ENCODE results near the gene PPP3R1.

PPP3R1 gene, protein sequence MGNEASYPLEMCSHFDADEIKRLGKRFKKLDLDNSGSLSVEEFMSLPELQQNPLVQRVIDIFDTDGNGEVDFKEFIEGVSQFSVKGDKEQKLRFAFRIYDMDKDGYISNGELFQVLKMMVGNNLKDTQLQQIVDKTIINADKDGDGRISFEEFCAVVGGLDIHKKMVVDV

DNA sequence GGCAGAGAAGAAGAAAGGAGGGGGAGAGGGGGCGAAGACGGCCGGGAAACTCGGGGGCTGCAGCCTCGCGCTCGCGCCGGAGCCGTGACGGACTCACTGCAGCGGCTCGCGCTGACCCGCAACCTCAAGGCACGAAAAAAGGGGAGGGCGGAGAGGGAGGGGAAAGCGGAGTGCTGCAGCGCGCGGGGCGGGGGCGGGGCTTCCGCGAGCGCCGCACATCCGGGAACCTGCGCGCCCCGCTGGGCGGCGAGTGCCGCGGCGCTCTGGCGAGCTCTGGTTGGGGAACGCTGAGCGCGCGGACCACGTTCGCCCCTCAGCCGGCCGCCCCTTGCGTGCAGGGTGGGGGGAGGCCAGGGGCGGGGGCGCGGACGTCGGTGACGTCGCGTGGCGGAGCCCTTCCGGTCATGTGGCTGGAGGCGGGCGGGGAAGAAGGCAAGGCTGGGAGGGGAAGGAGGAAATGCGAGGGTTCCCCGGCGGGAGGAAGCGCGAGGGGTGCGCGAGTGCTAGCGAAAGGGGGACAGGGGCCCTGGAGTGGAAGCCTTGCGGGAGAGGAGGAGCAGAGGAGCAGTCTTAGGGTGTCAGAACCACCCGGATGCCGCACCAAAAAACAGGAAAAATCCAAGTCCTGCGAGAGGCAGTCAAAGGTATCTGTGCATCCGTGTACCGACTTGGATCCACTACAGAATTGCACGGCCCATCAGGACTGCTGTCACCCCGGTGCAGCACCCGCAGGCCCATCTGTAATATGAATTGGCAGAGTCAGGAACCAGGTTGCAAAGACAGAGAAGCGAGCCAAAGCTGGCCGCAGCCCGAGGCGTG lies at the start of gene PPP3R1:
PPP3R1 (minus strand) TSS at position 133 of the 819 bp plus-strand sequence. CDS start 405 bp downstream, outside the sequence.
- peak; percentile 97 for DNase-seq

DNA sequence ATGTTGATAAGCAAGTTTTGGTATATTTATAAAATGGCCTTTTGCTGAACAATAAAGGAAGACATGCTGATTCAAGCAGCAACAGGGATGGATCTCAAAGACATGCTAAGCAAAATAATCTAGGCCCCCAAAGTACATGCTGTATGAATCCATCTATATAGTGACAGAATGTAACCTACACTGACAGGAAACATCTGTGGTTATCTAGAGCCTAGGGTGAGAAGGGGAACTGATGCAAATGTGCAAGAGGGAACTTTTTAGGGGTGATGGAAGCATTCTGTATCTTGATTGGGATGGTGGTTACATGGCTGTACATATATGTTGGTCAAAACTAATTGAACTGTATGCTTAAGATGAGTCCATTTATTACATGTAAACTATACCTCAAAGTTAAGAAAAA lies 43.2 kb upstream of the PPP3R1 start:
- no peak for DNase-seq

DNA sequence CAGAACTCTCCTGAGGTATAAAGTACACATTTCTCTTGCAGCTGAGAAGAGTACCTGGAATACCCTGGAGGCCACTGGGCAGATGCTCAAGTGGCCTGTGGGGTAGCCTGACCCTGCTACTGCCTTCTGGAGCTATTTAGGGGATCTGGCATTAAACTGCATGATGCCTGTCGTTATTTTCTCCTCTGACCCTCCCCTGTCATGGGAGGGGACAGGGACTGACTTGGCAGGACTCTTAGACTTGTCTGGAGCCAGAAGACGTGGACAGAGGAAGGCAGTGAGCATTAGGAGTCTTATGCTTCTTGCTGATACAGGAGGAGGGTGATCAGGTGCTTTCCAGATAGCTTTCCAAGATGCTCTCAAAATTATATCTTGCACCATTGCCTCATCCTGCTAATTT lies 42.6 kb upstream of the PPP3R1 start:
- DNase-seq: no peak

DNA sequence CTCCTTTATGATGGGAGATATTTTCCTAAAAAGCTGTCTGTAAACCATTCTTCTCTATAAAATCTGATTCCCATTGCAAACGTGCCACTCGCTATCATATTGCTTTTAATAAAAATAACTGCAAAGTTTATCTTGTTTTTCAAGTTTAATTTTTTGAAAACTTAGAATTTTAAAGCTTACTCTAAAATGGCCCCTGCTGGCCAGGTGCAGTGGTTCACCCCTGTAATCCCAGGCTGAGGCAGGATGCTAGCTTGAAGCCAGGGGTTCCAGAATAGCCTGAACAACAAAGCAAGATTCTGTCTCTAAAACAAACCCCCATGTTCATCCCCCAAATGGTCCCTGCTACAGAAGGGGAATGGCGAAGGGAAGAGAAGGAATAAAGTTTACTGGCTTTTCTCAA lies 41.9 kb upstream of the PPP3R1 start:
- DNase-seq: no peak

DNA sequence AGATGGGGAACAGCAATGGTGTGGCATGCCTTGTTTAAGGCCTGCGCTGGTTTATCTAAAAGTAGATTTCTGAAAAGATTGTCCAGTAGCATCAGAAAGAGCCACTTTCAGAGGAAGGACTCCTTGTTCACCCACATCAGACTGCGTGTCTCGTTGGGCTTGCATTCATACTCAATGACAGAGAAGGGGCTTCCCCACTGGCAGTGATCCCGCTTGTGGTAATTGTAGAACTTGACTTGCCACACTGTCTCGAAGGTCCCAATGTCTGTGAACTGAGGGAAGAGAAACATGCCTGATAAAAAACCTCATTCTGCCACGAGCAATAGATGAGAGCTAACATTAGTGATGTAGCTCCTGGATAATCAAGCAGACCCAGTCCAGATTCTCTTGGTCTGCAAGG lies 41.4 kb upstream of the PPP3R1 start:
- no peak for DNase-seq

DNA sequence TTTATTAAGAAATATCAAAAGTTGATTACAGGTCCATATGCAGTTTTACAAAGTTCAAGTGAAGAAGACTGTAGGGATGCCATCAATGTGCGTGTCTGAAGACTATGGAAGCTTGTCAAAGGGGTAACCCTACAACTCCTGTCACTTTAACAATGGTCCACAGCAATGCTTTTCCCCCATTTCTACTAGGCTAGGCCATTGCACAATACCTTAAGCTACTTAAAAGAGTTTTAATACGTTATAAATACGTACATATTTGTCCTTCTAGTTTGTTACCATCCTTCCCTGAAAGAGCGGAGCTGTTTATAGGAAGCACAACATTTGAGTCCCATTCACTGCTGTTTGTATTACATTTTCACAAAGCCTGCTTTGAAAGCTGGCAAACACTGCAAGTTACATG lies 40.7 kb upstream of the PPP3R1 start:
- DNase-seq: no peak

DNA sequence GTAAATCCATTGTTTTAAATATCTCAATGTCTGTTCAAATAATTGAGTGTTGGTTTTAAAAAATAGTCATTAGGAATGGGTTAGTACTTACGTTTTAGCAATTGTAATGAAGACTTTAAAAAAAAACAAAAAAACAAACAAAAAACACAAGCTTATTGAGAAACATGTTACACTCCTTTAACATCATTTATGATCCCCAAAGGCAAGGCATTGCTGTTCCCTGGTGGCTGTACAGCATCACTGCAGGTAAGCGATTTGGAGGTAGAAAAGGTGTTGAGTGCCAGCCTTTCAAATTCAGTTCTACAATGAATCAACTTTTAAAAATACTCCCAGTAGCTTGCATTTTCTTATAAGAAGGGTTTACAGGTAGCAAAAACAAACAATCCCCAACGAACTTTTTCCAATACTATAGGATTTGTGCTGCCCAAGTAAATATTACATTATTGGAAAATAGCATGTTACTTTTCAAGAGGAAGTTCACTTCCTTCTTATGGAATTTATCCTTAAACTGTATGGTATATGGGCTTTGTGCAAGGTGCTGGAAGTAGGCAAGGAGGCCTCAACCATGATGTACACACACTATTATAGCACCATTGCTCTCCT lies 39.9 kb upstream of the PPP3R1 start:
- DNase-seq: no peak

DNA sequence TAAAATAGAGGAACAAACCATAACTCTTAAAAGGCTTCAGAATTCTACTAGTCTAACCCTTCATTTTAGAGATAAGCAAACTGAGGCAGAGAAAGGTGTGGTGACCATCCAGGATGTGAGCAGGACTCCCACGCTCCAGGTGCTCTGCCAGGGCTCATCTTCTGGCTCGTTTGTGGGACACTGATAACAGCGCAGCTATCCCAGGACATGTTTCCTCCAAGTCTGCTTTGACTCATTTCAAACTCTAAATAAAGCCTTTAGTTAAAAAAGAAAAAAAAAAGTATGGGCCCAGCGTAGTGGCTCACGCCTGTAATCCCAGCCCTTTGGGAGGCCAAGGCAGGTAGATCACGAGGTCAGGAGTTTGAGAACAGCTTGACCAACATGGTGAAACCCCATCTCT lies 39.0 kb upstream of the PPP3R1 start:
- DNase-seq: no peak

DNA sequence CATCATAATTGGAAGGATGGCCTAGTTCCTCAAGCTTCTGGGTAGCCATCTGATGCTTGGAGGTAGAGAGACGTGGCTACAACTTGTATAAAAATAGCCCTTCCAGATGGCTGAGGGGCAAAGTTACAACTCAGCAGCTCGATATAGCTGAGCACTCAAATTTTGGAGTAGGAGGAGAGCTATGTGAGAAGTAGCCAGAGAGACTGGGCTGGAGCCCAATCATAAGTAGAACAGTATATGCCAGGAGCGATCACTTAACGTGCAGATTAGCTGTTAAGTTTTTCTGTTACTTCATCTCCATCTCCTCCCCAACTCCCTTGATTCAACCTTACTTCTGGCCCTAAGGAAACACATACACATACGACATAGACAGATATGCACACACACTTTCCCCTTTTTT lies 38.6 kb upstream of the PPP3R1 start:
- no peak for DNase-seq

DNA sequence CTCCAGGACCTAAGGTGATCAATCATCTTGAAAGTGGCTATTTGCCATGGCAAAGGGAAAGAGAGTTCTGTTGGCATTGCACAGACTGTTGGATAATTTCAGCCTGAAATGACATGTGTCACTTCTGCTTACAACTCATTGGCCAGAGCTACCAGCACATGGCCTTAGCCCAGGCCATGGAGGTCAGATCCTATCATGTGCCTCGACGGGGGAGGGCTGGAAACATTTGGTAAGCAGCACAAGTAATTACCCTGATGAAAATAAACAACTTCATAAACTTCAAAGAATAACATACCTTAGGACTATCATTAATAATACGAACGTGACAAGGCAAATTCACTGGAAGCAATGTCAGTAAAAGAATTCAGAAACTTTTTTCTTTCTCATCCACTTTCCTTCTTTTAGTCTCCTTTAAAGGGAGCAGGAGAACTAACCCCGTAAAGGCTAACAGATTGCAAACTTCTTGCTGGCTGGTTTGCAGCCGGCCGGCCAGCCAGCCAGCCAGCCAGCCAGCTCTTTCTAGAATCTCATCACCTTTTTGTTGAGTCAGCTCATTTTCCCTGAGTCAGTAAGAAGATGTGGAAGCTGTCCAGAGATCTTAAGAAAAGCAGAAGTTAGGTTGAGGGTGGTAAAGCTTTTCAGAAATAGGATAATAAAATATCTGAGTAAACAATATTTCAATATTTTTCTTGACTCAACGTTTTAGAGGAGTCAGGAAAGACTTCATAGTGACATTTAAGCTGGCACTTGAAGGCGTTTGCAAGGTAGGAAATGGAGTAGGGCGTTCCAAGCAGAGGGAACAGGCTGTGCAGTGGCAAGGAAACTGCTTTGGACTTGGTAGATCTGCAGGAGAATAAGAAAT lies 35.5 kb upstream of the PPP3R1 start:
- DNase-seq: no peak

DNA sequence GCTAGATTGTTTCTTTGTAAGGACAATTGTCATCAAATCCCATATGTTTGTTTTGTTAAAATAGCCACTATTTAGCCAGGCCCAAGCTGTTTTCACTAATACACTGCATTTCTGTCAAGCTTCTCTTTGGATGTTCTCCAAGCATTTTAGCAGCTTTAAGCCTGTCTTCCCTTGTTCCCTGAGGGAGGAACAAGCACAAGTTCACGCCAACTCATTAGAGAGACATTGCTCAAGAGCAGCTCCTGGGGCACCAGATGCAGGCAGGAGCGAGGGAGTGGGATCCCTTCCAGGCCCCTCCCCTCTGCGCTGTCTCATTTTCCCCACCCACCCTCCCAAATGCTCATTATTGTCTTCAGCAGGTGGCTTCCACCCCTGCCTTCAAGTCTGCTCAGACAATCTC lies 32.6 kb upstream of the PPP3R1 start:
- DNase-seq: no peak

DNA sequence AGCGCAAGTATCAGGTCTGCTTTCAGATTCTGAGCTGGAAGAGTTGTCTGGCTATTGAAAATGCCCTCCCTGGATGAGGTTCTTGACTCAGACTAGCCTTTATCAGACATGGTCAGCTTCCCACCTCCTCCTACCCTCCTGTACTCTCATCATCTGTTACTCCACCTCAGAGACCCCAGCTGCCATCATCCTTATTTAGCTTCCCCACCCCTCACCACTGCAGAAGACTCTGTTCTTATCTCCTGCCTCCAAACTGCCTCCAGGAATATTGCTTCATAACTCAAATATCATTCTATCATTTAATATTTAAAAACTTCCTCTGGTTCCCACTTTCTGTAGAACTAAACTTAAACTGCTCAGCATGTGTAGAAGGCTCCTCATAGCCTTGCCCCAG lies 31.1 kb upstream of the PPP3R1 start:
- DNase-seq: no peak

DNA sequence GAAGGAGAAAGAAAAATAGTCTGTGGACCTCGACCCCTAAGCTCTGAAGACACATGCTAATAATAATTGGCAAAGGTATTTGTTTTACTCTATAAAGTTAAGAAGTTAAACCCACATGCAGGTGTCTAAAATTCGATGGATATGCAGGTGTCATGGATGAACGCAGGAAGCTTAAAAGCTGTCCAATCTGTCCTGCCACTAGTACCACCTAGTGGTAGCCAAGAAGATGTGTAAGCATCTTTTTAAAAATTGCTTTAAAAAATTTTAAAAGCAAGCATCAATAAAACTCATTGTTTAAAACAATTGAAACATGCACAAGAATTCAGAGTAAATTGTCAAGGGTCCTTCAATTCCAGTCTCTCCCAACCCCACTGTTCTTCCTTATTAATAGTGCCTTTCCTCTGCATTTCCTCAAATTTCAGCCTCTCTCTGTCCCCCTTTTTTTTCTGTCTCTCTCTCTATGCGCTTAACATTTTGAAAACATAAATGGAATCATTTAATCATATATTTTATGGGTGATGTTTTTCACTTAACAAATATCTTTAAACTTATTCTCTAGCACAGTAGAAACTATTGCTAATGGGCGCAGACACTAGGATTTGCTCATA lies 30.6 kb upstream of the PPP3R1 start:
- peak; percentile 39 for DNase-seq

DNA sequence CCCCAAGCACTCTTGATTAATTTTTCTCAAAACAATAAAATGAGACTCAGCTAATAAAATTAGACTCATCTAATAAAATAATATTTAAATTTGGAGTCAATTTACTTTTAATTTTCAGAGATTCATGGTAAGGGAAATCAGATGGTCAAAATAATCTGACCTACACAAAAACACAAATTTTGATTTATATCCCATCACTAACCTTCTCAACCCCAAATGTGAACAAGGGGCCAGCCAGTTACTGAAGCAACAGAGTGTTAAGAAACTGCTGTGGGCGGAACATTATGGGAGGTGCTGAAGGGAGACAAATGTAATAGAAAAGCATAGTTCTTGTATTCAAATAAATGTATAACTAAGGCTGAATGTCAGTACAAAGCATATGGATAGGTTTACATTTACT lies 28.5 kb upstream of the PPP3R1 start:
- DNase-seq: no peak

DNA sequence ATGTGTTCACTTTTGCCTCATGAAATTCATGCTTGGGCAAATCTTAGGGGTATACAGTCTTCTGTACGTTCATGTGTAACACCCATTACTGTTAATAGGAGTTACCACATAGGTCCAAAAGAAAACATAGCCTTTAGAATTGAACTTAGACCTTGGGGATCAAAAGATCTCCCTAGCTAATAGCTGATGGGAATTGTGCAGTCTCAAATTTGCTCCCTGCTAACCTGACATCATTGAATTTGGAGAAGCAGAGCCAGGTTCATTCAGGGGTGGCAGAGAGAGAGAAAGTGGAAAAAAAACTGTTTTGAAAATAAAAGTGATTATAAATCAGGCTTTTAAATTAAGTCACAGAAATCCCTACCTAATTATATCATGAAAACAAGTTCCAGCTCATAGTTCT lies 28.0 kb upstream of the PPP3R1 start:
- DNase-seq: no peak

DNA sequence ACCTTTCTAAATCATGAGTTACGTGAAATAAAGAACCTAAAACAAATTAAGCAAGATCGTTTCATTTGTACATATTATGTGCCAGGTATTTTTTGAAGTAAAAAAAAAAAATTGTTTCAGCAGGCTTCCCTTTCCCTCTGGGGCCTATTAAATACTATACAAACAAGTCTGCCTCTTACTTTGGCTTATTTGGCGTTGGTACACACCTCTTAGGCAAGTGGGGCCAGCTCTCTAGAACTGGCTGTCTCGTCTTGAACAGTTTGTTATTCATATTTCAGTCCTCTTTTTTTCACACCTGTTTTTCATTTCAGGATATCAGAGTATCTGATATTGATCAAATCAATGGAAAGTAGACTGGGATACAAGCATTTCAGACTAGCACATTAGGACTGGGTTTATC lies 27.4 kb upstream of the PPP3R1 start:
- no peak for DNase-seq

DNA sequence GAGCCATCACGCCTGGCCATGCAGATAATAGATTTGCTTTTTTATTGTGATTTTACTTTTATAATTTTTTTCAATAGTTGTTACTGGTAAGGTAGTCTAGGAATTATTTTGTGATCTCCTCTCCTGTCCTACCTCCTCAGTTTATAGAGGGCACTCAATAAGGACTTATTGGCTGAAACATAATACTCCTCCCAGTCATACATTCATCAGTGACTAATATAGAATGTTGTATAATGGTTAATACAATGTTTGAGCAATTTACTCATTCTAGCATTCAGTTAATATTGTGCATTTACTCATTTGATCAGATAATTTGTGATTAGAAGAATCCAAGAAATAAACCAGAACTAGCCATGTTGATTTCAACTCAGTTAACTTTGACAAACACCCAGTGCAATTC lies 25.8 kb upstream of the PPP3R1 start:
- DNase-seq: no peak

DNA sequence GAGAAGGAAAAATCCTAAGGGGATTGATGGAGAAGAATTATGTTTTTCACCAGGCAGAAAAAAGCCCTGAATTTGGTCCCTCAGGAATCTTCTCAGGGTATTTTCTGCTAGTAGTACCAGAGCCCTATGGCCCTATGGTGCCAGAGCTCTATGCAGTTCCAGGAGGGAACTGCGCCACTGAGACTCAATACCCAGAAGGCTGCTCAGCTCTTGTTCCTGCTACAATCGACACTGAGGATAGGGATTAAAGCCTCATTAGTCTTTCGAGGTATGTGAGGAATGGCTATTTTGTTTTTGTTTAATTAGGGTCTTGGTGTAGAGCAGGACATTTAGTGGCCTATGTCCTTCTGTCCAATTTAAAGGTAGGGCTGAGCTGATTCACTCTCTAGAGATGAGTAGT lies 21.7 kb upstream of the PPP3R1 start:
- DNase-seq: no peak

DNA sequence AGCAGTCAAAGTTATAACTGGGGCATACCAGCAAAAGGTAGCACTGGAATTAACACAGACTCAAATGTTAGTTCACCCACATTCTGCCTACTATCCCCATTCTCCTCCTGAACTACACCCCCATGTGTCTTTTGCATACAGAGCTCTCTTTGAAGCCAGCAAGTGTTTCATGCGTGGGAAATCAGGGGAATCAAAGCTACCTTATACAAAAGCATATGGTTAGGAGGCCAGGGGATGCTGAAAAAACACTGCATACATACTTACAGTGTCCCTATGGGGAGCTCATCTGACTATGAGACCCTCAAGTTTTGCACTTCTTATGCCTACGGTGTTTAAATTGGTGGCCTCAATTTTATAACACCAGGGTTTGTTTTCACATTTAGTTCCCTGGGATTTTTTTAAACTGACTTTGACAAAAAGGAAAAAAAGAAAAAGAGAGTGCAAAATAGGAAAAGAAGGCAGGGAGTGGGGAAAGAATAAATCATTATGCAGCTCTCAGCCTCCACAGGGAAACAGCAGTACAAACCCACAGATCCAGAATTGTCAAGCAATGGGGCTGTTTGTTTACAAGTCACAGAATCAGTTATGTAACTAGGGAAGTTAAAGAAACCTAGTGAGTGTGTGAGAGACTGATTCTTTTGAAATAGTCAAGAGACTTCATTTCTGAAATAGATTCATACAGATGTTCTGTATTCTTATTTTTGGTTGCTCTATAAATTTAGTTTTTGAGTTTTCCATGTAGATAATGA lies 20.1 kb upstream of the PPP3R1 start:
- DNase-seq: no peak

DNA sequence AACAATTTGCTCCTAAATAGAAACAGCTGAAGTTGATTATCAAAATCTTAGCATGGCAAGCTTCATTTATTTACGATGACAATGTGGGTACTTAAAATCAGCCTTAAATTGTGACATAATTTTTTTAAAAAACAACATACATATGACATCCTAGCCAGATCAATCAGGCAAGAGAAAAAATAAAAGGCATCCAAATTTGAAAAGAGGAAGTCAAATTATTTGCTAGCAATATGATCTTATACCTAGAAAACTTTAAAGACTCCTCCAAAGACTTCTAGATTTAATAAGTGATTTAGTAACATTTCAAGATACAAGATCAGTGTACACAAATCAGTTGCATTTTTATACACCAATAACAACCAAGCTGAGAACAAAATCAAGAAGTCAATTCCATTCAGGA lies 14.3 kb upstream of the PPP3R1 start:
- DNase-seq: no peak

DNA sequence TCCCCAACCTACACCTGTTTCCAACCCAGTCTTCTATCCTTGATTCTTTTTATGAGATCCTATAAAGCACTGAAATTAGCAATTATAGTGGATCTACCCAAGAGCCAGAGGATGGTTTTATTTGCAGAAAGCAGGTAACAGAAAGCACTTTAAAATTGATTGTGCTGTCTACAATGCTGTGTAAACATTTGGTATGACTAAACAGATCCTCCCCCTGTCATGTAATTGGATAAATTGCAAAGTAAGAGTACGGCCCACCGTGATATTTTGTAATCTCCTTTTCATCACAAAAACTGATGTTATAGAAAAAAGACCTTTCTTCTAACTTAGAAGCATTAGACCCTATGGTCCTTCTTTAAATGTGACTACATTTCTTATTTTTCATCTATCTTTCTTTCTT lies 11.3 kb upstream of the PPP3R1 start:
- DNase-seq: no peak

DNA sequence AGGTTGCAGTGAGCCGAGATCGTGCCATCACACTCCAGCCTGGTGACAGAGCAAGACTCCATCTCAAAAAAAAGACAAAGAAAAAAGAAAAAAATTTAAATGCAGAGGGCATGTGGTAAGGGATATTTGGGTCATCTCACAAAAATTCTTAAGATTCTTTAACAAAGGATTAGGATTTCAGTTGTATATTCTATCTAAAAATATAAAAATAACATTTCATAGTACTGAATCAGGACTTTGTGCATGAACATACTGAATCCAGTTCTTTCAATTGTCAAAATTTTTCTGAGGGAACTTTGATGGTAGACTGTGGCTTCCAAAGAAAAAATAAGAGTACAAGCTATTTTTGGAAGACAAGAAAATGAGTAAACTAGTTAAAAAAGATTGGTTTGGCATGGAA lies 6.5 kb upstream of the PPP3R1 start:
- no peak for DNase-seq
